HepG2 (cell line): ENCODE results near the gene SPP1. TPM values are rescaled to one million over a fixed set of nuclear protein-coding genes. Genes with fewer than 3 reads are reported as not detected.

ENCODE experiments used
- ATAC-seq: fragments of 200-7000 bp; cut with Tn5 transposase; 3 replicates; pipeline ENCODE4 v1.9.1; 2020; ENCODE audit warnings: mild to moderate bottlenecking, moderate library complexity
- BruUV-seq: library from RNA; stranded (reverse); fragments of 400-500 nt; replicated peaks from 2 replicates; lab custom pipeline; 2021; lab: Mats Ljungman, UMichigan
- CTCF ChIA-PET: fragments of 300-600 bp; formaldehyde crosslinking; extraction: SDS; loops from one replicate; lab custom pipeline; 2021; ENCODE audit warnings: low total read pairs, inconsistent platforms, low intra/inter-chr PET ratio; lab: Yijun Ruan, JAX
- POLR2A ChIA-PET: fragments of 350-600 bp; sonication (Branson Sonifier 250); formaldehyde crosslinking; loops from one replicate; lab custom pipeline; 2020; ENCODE audit warnings: antibody characterized with exemption, inconsistent platforms; lab: Yijun Ruan, JAX
- DNase-seq: peaks from one replicate; pipeline ENCODE4 v3.0.0-alpha.2; 2015; ENCODE audit warnings: low spot score
- FAIRE-seq: peaks from 3 replicates; lab custom pipeline; 2011; peaks lifted over from hg19 to GRCh38; lab: Jason Lieb, UNC
- H2AFZ ChIP-seq: one replicate; pipeline ENCODE4 v1.6.1; 2011; ENCODE audit warnings: low read length, inconsistent platforms
- H3K27ac ChIP-seq: fragments of 300-600 bp; 3 replicates; pipeline ENCODE4 v1.8.0; 2011; ENCODE audit warnings: mixed run types, mild to moderate bottlenecking, mixed read lengths, low read length, inconsistent platforms; ENCODE audit not compliant: insufficient read depth; ENCODE audit errors: extremely low read length
- H3K27me3 ChIP-seq, 2 experiments: fragments of 200-600 bp in 1 of 2; 2 replicates in 1 of 2; 3 replicates in 1 of 2; pipeline versions ENCODE4 v1.6.0 to v1.8.0; 2011; ENCODE audit warnings: low read length in 2 of 2, mild to moderate bottlenecking in 2 of 2, moderate library complexity in 2 of 2, inconsistent platforms in 1 of 2; ENCODE audit not compliant: insufficient read depth in 2 of 2, control insufficient read depth in 1 of 2
- H3K36me3 ChIP-seq, 2 experiments: fragments of 200-600 bp in 1 of 2; replicated peaks in 1 of 2; 2 replicates in 1 of 2; 3 replicates in 1 of 2; pipeline versions ENCODE4 v1.5.1 to v1.8.0; 2011; ENCODE audit warnings: low read length in 2 of 2, inconsistent platforms in 1 of 2; ENCODE audit not compliant: insufficient read depth in 2 of 2, control insufficient read depth in 1 of 2
- H3K4me1 ChIP-seq: 2 replicates; pipeline ENCODE4 v1.5.1; 2012; ENCODE audit warnings: low read length, inconsistent platforms; ENCODE audit not compliant: insufficient read depth
- H3K4me2 ChIP-seq: 2 replicates; pipeline ENCODE4 v1.6.0; 2011; ENCODE audit warnings: low read depth, low read length, inconsistent platforms
- H3K4me3 ChIP-seq, 3 experiments: fragments of 200-600 bp in 1 of 3; sonication (generic), shearing (Covaris generic) in 1 of 3; replicated peaks in 1 of 3; 2 replicates each; pipeline ENCODE4 v1.5.1; 2011 to 2016; ENCODE audit warnings: low read length in 3 of 3, inconsistent platforms in 2 of 3, low read depth in 2 of 3, mild to moderate bottlenecking in 2 of 3, control low read depth in 1 of 3, mixed read lengths in 1 of 3; ENCODE audit not compliant: insufficient read depth in 1 of 3
- H3K79me2 ChIP-seq: one replicate; pipeline ENCODE4 v1.6.1; 2011; ENCODE audit warnings: low read length, inconsistent platforms; ENCODE audit not compliant: insufficient read depth
- H3K9ac ChIP-seq: 2 replicates; pipeline ENCODE4 v1.6.0; 2011; ENCODE audit warnings: mild to moderate bottlenecking, low read depth, low read length, inconsistent platforms; ENCODE audit not compliant: insufficient read depth
- H3K9me3 ChIP-seq: 2 replicates; pipeline ENCODE4 v1.5.1; 2012; ENCODE audit warnings: mild to moderate bottlenecking, low read length
- H4K20me1 ChIP-seq: 2 replicates; pipeline ENCODE4 v1.6.0; 2011; ENCODE audit warnings: inconsistent platforms, mild to moderate bottlenecking, low read length, moderate library complexity; ENCODE audit not compliant: insufficient read depth
- CC2D1A ChIP-seq: sonication (generic); formaldehyde crosslinking; IDR thresholded peaks from 2 replicates; pipeline ENCODE4 v1.8.1; 2023; ENCODE audit warnings: mild to moderate bottlenecking, missing genetic modification reagents
- HDAC6 ChIP-seq: fragments of 200-600 bp; sonication (generic); IDR thresholded peaks from 2 replicates; pipeline ENCODE4 v1.7.0; 2017; ENCODE audit warnings: mild to moderate bottlenecking, antibody characterized with exemption, low read length, low read depth
- PHF20 ChIP-seq: sonication (generic); formaldehyde crosslinking; IDR thresholded peaks from 2 replicates; pipeline ENCODE4 v1.5.0; 2020; ENCODE audit warnings: mild to moderate bottlenecking, missing genetic modification reagents
- POGK ChIP-seq: sonication (generic); formaldehyde crosslinking; conservative IDR thresholded peaks from 2 replicates; pipeline ENCODE4 v1.8.0; 2022; ENCODE audit warnings: mild to moderate bottlenecking, moderate library complexity, missing genetic modification reagents
- POLR2A ChIP-seq, 2 experiments: IDR thresholded peaks; 2 replicates each; pipeline ENCODE4 v1.6.1; 2011; ENCODE audit warnings: low read depth in 2 of 2, low read length in 2 of 2, mild to moderate bottlenecking in 1 of 2, moderate library complexity in 1 of 2; ENCODE audit not compliant: insufficient read depth in 1 of 2
- POLR2G ChIP-seq: fragments of 200-400 bp; formaldehyde crosslinking; IDR thresholded peaks from 2 replicates; pipeline ENCODE4 v1.6.1; 2018; ENCODE audit warnings: mild to moderate bottlenecking, low read depth, low read length, moderate library complexity
- RFX3 ChIP-seq: IDR thresholded peaks from 2 replicates; pipeline ENCODE4 v1.6.1; 2016; ENCODE audit warnings: missing biosample characterization, missing genetic modification reagents
- RFXANK ChIP-seq: IDR thresholded peaks from 2 replicates; pipeline ENCODE4 v1.6.1; 2016
- TMF1 ChIP-seq: sonication (generic); formaldehyde crosslinking; IDR thresholded peaks from 2 replicates; pipeline ENCODE4 v1.8.1; 2022; ENCODE audit warnings: low read depth, missing genetic modification reagents
- ZFP91 ChIP-seq: sonication (generic); formaldehyde crosslinking; IDR thresholded peaks from 2 replicates; pipeline ENCODE4 v1.9.0; 2022; ENCODE audit warnings: missing genetic modification reagents, mild to moderate bottlenecking, borderline replicate concordance
- ZNF280B ChIP-seq: sonication (generic); formaldehyde crosslinking; IDR thresholded peaks from 2 replicates; pipeline ENCODE4 v1.5.0; 2020; ENCODE audit warnings: missing genetic modification reagents, mild to moderate bottlenecking, borderline replicate concordance
- ZNF652 ChIP-seq: IDR thresholded peaks from 2 replicates; pipeline ENCODE4 v1.6.1; 2016; ENCODE audit warnings: low read depth, borderline replicate concordance
- WGBS: methylation state at CpG from one replicate; pipeline ENCODE4 v1.1.6; 2017; ENCODE audit warnings: low lambda C conversion rate; 5-methylcytosine and 5-hydroxymethylcytosine counted together
- in situ Hi-C: cut with HindIII; loops from 2 replicates; pipeline ENCODE4 v1.10.0; 2017; ENCODE audit warnings: low pct_unique_long_range_greater_than_20kb; ENCODE audit not compliant: extremely low pct_ligation_motif_present
- intact Hi-C: fragments of 100-400 bp; cut with micrococcal nuclease; formaldehyde crosslinking; loops from one replicate; pipeline ENCODE4 v1.10.0; 2022; ENCODE audit not compliant: unreplicated experiment
- polyA plus RNA-seq, 8 experiments: library from polyadenylated mRNA; depleted of rRNA in 3 of 8; stranded (reverse) in 7 of 8; unstranded in 1 of 8; fragments of >200 nt; fragmentation: Illumina TruSeq in 4 of 8; extraction: Trizol in 4 of 8; gene quantifications; 2 replicates each; pipeline versions ENCODE4 v1.2.1 to v1.2.3, GENCODE V29; 2011 to 2016; ENCODE audit warnings: low read depth in 4 of 8, missing spikeins in 1 of 8, mixed read lengths in 1 of 8; ENCODE audit not compliant: insufficient read depth in 1 of 8
- total RNA-seq, 5 experiments: library from RNA; depleted of rRNA; stranded (reverse); fragments of >200 nt; fragmentation: Illumina TruSeq; extraction: Trizol; gene quantifications; 2 replicates each; pipeline ENCODE4 v1.2.3, GENCODE V29; 2016; ENCODE audit warnings: low read depth in 1 of 5

Gene SPP1
- total and polyA plus RNA-seq, 2 of the 13 experiments (the other 11 are each of a cell fraction or from before 2014, with no cell fraction given): 682 to 788 TPM

- Histone ChIP-seq H3K27me3 (peaks cover 0 to 2% of the 10 kb centered on the region in 2 experiments; a peak in 2 of 5 replicates), H2AFZ (no peak overlapping the region), H3K79me2 (no peaks in the 10 kb centered on the region), H3K36me3 (peaks cover 3 to 17% of the 10 kb centered on the region in 2 experiments; a peak in 4 of 5 replicates), H3K9me3 (no peaks in the 10 kb centered on the region), H3K9ac (no peak overlapping the region), H3K27ac (no peak overlapping the region), H4K20me1 (no peaks in the 10 kb centered on the region), H3K4me1 (peaks cover 8% of the 10 kb centered on the region), H3K4me2 (no peak overlapping the region), H3K4me3 (no peak overlapping the region)
- intact Hi-C loops: no loop called here
- ChIA-PET POLR2A (no interaction called here), CTCF (no interaction called here)
- WGBS: 84% methylated on average over 2 of the region's 2 CpGs
- ATAC-seq (no peak), DNase-seq (no peak), FAIRE-seq (no peak)
- TF ChIP-seq RFX3 (no peak), RFXANK (no peak), POLR2G (peak; percentile 64)
- in situ Hi-C loops: loop anchor here (25.0 kb wide), 2 partner anchors 297 to 447 kb away; partner anchors contain the start of gene SPARCL1
- BruUV-seq: no TSS peak
Measured at GRCh38 chr4:87983996-87984395, 8.5 kb downstream of the SPP1 start.

- peak; percentile 100 for ATAC-seq
- WGBS: 0% methylated on average over 1 of the region's 1 CpG
- no peaks in the 10 kb centered on the region for H3K79me2 ChIP-seq
- H3K9me3 ChIP-seq: no peaks in the 10 kb centered on the region
- in situ Hi-C loops (loop anchor here (25.0 kb wide), 2 partner anchors 298 to 448 kb away; partner anchors contain the start of gene SPARCL1), intact Hi-C loops (loop anchor here (1.0 to 5.0 kb wide), 2 partner anchors 132 to 308 kb away; no protein-coding TSS in a partner anchor)
- H3K4me2 ChIP-seq: peak overlapping the region; percentile 30
- H2AFZ ChIP-seq: peak overlapping the region; percentile 48
- peak; percentile 56 for FAIRE-seq
- peaks cover 0 to 5% of the 10 kb centered on the region in 2 experiments; a peak in 2 of 5 replicates for H3K27me3 ChIP-seq
- DNase-seq: peak; percentile 70
- no TSS peak for BruUV-seq
- H3K4me3 ChIP-seq: no peak overlapping the region
- peaks cover 1 to 17% of the 10 kb centered on the region in 2 experiments; a peak in 2 of 5 replicates for H3K36me3 ChIP-seq
- H4K20me1 ChIP-seq: no peaks in the 10 kb centered on the region
- CTCF ChIA-PET: interaction anchor here (0.6 to 1.5 kb wide), 2 partner anchors 132 to 136 kb away, joined by 3 to 18 read pairs; no protein-coding TSS in a partner anchor
- POLR2A ChIA-PET: interaction anchor here (0.6 to 0.9 kb wide), 2 partner anchors 122 to 132 kb away, joined by 3 read pairs; no protein-coding TSS in a partner anchor
- H3K27ac ChIP-seq: no peak overlapping the region
- no peak overlapping the region for H3K9ac ChIP-seq
- H3K4me1 ChIP-seq: peaks cover 8% of the 10 kb centered on the region
- TF ChIP-seq ZFP91 (peak; percentile 24; the same call in 1 of the 2 replicates), TMF1 (CRISPR knock-in tag) (no peak), POGK (CRISPR knock-in tag) (no peak), CC2D1A (CRISPR knock-in tag) (no peak), ZNF280B (CRISPR knock-in tag) (no peak), ZNF652 (no peak), PHF20 (no peak), POLR2A (IDR thresholded peaks at IDR 0.05; ENCODE audit: insufficient read depth in 1 of 2, low read depth in 2 of 2, low read length in 2 of 2) (no peak), HDAC6 (no peak)
Measured at GRCh38 chr4:87985097-87985886, 9.8 kb downstream of the SPP1 start.
